ENCODE measurements around the gene MRRF.
A peak's percentile ranks its signal among the peaks of the same experiment; 100 is the strongest.

MRRF gene

DNA sequence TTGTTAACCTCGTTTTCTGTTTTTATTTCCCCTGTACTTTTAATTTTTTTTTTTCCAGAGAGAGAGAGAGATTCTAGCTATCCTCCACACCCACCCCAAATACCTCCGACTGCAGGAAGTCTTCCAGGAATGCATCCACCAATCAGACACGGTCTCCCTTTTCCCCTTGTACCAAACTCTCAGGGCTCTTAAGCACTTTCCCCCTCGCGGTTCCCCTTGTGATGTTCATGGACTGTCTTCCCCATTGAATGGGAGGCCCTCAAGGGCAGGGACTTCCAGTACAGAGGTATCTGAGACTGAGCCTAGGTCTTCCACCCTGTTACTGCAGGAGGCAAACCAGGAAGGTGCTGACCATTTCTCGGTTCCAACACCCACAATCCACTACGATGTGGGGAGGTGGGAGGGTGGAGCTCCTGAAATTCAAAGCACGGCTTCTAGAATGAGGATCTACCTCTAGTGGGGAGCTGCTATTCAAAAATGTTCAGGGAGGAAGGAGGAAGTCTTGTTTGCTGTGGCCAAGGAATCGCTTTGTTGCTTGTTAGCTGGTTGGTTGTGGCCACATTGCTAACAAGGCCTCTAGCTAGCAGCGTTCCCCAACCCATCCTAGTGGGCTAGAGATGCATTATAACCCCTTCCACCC, 68.6 kb downstream of the MRRF start:
- DNase-seq, result peak; percentile 36

DNA sequence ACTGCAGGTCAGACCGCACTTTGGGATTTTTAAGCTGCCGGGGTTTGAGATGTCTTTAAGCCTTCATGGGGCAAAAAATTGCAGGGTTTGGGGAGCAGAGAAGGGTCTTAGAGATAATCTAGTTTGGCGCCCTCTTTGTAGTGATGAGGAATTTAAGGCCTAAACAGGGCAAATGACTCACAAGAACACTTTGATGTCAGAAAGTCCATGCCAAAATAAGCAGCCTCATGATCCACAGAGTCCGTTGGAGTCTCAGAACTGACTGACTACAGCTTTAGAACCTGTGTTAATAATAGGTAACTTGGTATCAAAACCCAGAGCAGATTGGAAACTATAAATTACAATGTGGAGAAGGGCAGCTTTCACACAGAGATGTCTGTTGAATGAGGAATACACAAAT, 70.2 kb downstream of the MRRF start:
- no peak for DNase-seq

GRCh38 chr9:122336189-122336588, 71.5 kb downstream of the MRRF start:
- no peak for DNase-seq

GRCh38 chr9:122336866-122337555, 72.3 kb downstream of the MRRF start:
- no peak for DNase-seq

DNA sequence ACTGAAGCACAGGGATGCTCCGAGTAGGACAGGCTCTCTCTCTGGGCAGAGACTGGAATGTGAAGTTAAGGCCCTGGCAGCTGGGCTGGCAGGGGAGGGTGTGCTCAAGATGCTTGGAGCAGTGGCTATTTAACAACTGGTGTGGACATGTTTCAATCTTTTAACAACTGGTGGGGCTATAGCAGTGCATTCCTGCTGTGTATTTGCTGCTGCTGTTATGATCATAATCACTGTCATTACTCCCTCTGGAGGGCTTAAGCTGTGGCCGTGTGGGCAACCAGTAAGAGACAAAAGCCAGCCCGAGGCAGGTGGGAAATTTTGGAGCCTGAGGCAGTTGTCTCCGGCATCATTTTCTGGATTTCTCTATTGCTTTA, 72.9 kb downstream of the MRRF start:
- DNase-seq, result no peak

- DNase-seq, result no peak
Observed at GRCh38 chr9:122338536-122338935, 73.9 kb downstream of the MRRF start.

- no peak for DNase-seq
Observed at GRCh38 chr9:122338994-122339393, 74.3 kb downstream of the MRRF start.

- no peak for DNase-seq
Observed at GRCh38 chr9:122339579-122339978, 74.9 kb downstream of the MRRF start.

- DNase-seq, result no peak
Observed at GRCh38 chr9:122340161-122340560, 75.5 kb downstream of the MRRF start.

- no peak for DNase-seq
Observed at GRCh38 chr9:122342323-122343050, 77.8 kb downstream of the MRRF start.

DNA sequence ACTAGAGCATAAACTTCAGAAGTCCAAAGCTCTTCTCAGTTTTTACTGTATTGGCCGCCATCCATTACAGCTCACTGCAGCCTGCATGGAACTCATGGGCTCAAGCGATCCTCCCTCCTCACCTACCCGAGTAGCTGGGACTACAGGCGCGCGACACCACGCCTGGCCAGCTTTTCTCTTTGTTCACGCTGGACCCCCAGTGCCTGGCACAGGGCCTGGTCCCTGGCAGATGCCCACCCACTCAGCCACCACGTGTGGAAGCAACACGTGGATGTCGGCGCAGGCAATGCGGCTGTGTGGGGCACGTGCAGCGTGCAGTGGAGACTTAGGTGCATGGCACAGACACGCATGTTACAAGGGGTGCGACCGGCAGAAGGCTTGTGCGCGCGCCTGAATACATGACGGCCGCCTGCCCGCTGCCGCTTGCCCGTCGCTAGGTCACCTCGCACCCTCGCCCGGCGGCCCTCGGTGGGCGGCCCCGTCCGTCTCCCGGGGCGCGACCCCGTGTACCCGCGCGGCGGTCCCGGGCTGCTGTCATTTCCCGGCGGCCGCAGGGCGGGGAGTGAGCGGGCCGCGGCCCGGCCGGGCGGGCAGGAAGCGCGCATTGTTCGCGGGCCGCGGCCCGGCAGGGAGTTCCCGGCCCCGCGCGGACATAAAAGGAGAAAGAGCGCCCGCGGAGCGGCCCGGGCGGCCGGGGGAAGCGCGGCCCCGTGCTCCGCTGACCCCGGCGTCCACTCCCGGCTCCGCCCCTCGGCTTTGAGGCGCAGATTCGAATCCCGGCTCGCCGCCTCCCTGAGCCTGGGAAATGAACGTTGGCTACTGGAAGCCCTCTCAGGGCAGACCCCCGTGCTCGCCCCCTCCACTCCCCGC, 82.0 kb downstream of the MRRF start:
- peak; percentile 63 for DNase-seq

- peak; percentile 86 for DNase-seq
Observed at GRCh38 chr9:122347348-122348287, 82.9 kb downstream of the MRRF start.

DNA sequence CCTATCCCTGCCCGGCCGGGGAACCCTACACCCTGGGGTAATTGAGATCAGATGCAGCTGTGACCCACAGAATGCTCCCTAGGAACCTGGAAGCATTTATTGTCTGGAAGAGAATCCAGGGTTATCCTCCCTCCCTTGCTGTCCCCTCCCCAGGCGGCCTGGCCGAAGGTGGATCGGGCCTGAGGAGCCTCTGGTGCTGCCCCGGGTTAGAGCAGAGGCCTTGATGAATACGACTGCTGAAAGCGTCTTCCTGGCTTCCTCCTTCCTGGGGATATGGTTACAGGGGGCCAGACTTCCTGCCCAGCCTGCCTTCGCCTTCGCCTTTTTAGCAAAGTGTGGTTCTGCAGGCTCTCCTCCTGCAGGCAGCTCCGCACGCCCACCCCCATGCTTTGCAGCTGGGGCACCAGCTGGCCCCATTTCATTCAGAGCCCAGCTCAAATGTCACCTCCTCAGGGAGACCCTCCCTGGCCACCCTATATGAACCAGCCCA, 83.7 kb downstream of the MRRF start:
- DNase-seq, result peak; percentile 53

DNA sequence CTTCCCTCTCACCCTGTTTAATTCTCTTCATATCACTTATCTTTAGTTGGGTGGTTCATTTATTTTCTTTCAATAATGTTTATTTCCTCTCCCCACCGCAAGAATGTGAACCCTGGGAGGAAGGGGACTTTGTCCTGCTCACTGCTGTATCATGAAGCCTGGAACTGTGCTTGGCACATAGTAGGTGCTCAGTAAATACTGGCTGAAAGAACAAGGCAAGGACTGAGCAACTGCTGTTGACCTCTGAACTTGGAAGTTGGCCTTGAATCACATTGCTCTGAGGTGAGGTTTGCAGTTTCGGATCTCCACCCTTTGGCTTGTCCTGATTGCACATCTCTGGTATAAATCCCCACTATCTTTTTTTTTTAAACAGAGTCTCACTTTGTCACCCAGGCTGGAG, 84.1 kb downstream of the MRRF start:
- no peak for DNase-seq

- DNase-seq, result no peak
Observed at GRCh38 chr9:122349201-122349600, 84.5 kb downstream of the MRRF start.

DNA sequence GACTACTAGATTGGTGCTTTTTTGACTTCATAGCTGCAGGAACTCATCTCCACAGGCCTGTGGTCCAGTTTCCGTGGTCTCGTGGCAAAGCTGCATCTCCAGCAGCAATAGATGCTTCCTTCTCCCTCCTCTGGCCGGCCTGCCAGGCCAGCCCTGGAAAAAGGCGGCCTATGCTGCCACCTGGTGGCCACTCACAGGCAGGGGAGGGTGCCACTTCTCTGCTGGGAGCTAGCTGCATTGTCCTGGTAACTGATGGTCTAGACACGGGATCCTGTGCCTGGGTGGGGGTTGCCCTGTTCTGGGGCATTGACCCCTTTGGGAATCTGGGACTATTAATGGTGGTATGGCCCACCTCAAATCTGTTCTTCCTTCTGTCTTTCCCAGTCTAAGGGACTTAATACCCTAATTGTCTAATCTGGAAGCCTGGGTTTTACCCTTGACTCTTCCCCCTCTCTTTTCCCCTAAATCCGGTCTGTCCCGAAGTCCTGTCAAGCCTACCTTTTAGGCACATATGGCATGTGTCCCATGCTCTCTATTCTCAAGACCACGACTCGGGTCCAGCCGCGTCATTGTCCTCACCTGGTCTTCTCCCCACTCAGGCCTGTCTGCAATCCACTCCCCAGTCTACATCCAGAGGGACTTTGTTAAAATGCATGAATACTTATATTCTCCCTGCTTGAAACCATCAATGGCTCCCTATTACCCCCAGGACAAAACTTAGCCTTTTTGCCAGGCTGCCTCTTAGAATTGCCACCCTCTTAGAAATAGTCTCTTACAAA, 86.1 kb downstream of the MRRF start:
- DNase-seq, result peak; percentile 91

GRCh38 chr9:122354536-122355199, 90.0 kb downstream of the MRRF start:
- no peak for DNase-seq

DNA sequence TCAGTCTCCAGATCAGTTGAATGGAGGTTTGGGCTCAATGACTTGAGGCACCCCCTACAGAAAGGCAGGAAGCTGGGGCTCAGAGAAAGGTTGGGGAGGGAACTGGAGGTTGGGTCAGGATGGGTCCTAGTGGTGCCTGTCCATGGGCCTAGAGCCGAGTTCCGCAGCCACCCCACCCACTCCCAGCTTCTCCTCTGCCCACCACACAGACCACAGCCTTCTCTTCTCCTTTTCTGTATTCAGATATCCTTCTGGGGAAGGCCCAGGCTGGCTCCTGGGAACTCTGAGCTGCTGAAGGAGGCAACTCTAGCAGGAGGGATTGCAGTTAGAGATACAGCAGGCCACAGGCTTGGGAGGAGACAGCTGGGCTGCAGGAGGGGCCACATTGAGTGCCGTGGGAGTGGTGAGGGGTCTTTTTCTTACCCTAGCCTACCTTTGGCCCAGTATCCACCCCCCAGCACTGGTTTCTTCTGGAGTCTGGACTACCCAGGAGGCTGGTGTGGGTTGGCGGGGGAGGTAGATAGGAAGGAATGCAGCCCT, 90.7 kb downstream of the MRRF start:
- no peak for DNase-seq

GRCh38 chr9:122356627-122357026, 91.9 kb downstream of the MRRF start:
- peak; percentile 53 for DNase-seq

DNA sequence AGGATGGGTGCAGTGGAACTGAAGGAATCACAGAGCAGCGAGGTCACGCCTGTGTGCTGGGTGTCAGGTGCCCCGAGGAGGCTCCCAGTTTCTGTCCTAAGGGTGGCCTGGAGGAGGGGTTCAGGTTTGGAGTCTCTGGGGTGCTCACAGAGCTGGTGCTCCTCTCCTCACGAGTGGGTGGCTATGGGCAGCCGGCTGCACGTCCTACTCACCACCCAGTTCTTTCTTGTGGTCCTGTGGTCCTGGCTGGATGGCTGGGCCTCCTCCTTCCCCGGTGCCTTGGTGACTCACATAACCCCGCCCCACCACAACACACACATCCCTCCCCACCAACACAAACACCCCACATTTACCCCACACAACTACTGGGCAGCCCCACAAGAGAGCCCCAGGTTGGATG, 96.2 kb downstream of the MRRF start:
- DNase-seq, result peak; percentile 32

All from hematopoietic multipotent progenitor cell treated with erythropoietin and hydrocortisone succinate and interleukin-3 and kit ligand, for 4 days (in vitro differentiated cells).